Omental fat pad (tissue), 4 donors: ENCODE data around the gene VWA8. TPM values are rescaled to one million over a fixed set of nuclear protein-coding genes. Genes with fewer than 3 reads are reported as not detected.
"Not testable (repeated sequence)": the region's sequence is repeated elsewhere in the genome, so short reads cannot be mapped to it uniquely, and the experiment has no call there.

Source experiments
- ATAC-seq: fragments of 150-250 bp; one replicate; pipeline ENCODE4 v1.9.1; 2016; ENCODE audit warnings: mild to moderate bottlenecking, moderate library complexity; ENCODE audit not compliant: low FRiP score
- DNase-seq: peaks from one replicate; pipeline ENCODE4 v3.0.0-alpha.2; 2019; ENCODE audit warnings: low spot score
- CTCF ChIP-seq, 3 donors: fragments of 450-650 bp; IDR thresholded peaks; one replicate each; pipeline ENCODE4 v1.5.1; 2016 to 2017; ENCODE audit warnings: antibody characterized with exemption in 3 of 3, mild to moderate bottlenecking in 3 of 3, moderate library complexity in 2 of 3
- total RNA-seq, 4 donors: library from RNA; depleted of rRNA; stranded (reverse); fragments of >200 nt; gene quantifications; one replicate each; pipeline ENCODE4 v1.1.0, GENCODE V29; 2016

The VWA8 gene
- total RNA-seq, 4 donors from 2014 or later = 12.4 to 24.7 (median 18.3) TPM

DNA sequence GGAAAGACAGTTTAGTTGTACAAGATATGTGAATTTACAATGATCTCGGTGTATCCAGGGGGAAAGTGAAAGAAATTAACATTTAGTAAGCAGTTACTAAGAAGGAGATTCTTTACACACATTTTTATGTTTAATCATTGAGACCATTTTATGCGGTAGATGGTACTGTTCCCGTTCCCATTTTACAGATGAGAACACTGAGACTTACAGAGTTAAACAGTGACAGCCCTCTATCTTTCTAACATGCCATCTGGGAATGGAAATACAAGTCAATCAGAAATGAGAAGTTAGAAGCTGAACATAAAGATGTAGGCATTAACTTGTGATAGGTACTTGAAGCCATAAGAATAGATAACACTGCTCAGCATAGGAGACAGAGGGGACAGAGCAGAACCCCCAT, 144.9 kb downstream of the VWA8 start:
- no peak for DNase-seq
- TF ChIP-seq CTCF (IDR thresholded peaks at IDR 0.05) = no peak
- no peak for ATAC-seq

GRCh38 chr13:41813426-41813825, 147.5 kb downstream of the VWA8 start:
- ATAC-seq (no peak), DNase-seq (no peak)
- TF ChIP-seq CTCF (IDR thresholded peaks at IDR 0.05) = no peak

GRCh38 chr13:41812851-41813250, 148.1 kb downstream of the VWA8 start:
- no peak for TF ChIP-seq CTCF (IDR thresholded peaks at IDR 0.05)
- DNase-seq = no peak
- ATAC-seq = no peak

DNA sequence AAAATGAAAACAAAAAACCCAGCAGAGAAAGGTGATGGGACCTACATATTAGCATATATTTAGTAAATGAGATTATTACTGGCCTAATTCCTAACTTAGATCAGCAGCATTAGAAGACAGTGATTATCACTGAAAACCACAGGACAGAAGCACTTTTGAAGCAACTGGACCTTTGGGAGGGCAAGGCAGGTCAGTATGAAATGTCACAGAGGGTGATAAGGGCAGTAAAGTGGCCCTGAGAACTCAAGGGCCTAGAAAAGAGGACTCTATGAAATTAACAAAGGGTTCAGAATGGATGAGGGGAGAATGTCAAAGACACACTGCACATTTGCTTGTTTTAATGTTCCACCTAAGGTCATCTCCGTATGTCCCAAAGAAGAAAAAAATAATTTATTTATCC, 148.7 kb downstream of the VWA8 start:
- TF ChIP-seq CTCF (IDR thresholded peaks at IDR 0.05) = no peak
- ATAC-seq = no peak
- DNase-seq = no peak

- no peak for ATAC-seq
- no peak for DNase-seq
- no peak for TF ChIP-seq CTCF (IDR thresholded peaks at IDR 0.05)
Observed at GRCh38 chr13:41811588-41812021, 149.3 kb downstream of the VWA8 start.

DNA sequence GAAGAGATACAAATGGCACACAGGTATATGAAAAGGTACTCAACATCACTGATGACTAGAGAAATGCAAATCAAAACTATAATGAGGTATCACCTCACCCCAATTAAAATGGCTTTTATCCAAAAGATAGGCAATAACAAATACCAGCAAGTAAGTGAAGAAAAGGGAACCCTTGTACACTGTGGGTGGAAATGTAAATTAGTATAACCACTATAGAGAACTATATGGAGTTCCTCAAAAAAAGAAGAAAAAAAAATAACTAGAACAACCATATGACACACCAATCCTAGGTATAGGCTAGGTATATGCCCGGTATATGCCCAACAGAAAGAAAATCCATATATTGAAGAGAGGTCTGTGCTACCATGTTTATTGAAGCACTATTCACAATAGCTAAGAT, 150.9 kb downstream of the VWA8 start:
- no peak for TF ChIP-seq CTCF (IDR thresholded peaks at IDR 0.05)
- ATAC-seq (no peak), DNase-seq (no peak)

GRCh38 chr13:41803445-41803735, 157.5 kb downstream of the VWA8 start:
- not testable (repeated sequence) for DNase-seq, ATAC-seq
